ENCODE data around the gene RANBP1. TPM values are rescaled to one million over a fixed set of nuclear protein-coding genes. Genes with fewer than 3 reads are reported as not detected.

Gene RANBP1
- total RNA-seq, 1 experiment from 2014 or later = 522 TPM

DNA sequence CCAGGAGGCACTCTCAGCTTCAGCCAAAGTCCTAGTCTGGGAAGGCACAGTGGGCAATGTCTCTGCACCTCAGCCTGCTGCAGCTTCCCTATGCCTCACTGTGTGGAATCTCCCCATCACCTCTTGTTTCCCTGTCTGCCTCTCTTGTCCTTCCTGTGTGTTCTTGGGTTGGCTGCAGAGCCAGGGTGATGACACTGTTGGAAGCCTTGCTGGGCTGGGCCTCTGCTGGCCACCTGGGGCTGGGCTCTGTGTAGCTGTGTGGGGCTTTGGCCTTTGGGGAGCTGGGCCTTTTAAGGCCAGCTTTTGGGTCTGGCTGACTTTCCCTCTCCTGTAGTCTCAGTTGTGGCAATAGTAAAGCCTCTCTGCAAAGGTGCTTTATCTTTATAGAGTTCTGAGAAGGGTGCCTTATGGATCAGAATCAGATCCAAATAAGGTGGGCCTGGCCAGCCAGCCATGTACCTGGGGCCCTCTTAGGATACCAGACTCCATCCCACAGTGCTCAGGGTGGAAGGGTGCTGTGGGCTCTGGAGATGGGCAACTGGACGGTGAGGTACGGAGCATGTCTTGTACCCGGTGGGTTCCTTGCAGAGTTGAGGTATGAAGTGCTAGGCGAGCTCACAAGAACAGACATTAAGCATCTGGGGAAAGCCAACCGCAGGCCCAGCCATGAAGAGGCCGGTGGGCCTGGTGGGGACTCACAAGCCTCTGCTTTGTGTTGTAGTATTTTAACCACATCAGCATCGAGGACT is 10.3 kb upstream of the RANBP1 start:
- Mint-ChIP-seq H3K36me3 (ENCODE audit: insufficient read depth in 1 of 3, low read depth in 3 of 3) (peaks cover 33 to 92% (median 83%) of the 10 kb centered on the region in 3 experiments; a peak in 6 of 7 replicates), H3K4me1 (peaks cover 5 to 6% of the 10 kb centered on the region in 2 experiments), H3K27me3 (ENCODE audit: low read depth) (no peaks in the 10 kb centered on the region), H3K4me3 (no peak overlapping the region), H3K27ac (no peak overlapping the region), H3K9me3 (no peaks in the 10 kb centered on the region)
- no peak overlapping the region for H3K56ac ChIP-seq (ENCODE audit: insufficient read length, low read depth, low read length)
- no peaks in the 10 kb centered on the region for H4K20me1 ChIP-seq (ENCODE audit: control insufficient read depth, insufficient read depth, insufficient read length)
- no peak overlapping the region for H3K9ac ChIP-seq (ENCODE audit: extremely low read depth, insufficient read length, low read length)
- no peak overlapping the region; the same call in 1 of the 2 replicates for H3K14ac ChIP-seq (ENCODE audit: insufficient read depth, low read length)
- H2BK5ac ChIP-seq (ENCODE audit: insufficient read length, low read length) = no peak overlapping the region
- no peak overlapping the region for H2BK120ac ChIP-seq (ENCODE audit: low read depth, low read length, poor library complexity, severe bottlenecking)
- H4K8ac ChIP-seq (replicated peaks; ENCODE audit: insufficient read length, low read depth, low read length) = no peak overlapping the region
- H4K91ac ChIP-seq (ENCODE audit: insufficient read length, low read depth, low read length) = no peak overlapping the region
- H3K79me2 ChIP-seq (ENCODE audit: insufficient read depth, low read length) = 0 out of 2 replicates have a peak, but pooled peaks cover 2% of the 10 kb centered on the region
- H3K27ac ChIP-seq (ENCODE audit: insufficient read length, low read depth, low read length) = no peak overlapping the region
- no peak overlapping the region for H3K4me2 ChIP-seq (ENCODE audit: insufficient read depth, insufficient read length, low read length)
- no peaks in the 10 kb centered on the region for H3K4me1 ChIP-seq (ENCODE audit: insufficient read depth, low read length)
- no peak overlapping the region for H3K23ac ChIP-seq (ENCODE audit: insufficient read length, low read depth, low read length)
- no peak overlapping the region for H2AFZ ChIP-seq (ENCODE audit: low read length)
- no peak overlapping the region for H3T11ph ChIP-seq (ENCODE audit: low read length)
- no peak overlapping the region for H2BK20ac ChIP-seq (ENCODE audit: low read depth, low read length, poor library complexity, severe bottlenecking)
- TF ChIP-seq CTCF (conservative IDR thresholded peaks at IDR 0.05) = no peak
- H3K79me1 ChIP-seq (ENCODE audit: insufficient read depth, low read depth, low read length, poor library complexity, severe bottlenecking) = no peaks in the 10 kb centered on the region
- DNase-seq = no peak
- H3K23me2 ChIP-seq (ENCODE audit: insufficient read length, low read depth, low read length, poor library complexity, severe bottlenecking) = no peaks in the 10 kb centered on the region
- no CpG with 5 or more reads among the region's 7 CpGs for WGBS (ENCODE audit: extremely low coverage, insufficient read length, low lambda C conversion rate)
- no peak overlapping the region for H2BK15ac ChIP-seq (ENCODE audit: low read depth, low read length)
- H2BK12ac ChIP-seq (ENCODE audit: insufficient read length, low read depth, low read length) = no peak overlapping the region
- H2AK5ac ChIP-seq (ENCODE audit: insufficient read length, low read length) = no peak overlapping the region
- no peak overlapping the region for H3K4ac ChIP-seq (ENCODE audit: low read depth, low read length)
- no peak overlapping the region for H4K5ac ChIP-seq (ENCODE audit: insufficient read length, low read depth, low read length)
- H3K27me3 ChIP-seq (ENCODE audit: insufficient read depth, low read length) = no peaks in the 10 kb centered on the region; the same call in 1 of the 2 replicates
- H3K9me3 ChIP-seq (ENCODE audit: control insufficient read depth, low read depth, low read length) = no peaks in the 10 kb centered on the region
- H3K18ac ChIP-seq (ENCODE audit: insufficient read length, low read depth, low read length) = no peak overlapping the region

Measured in H9 (cell line).